Thyroid gland (tissue), 4 donors: Measurements from ENCODE around the gene AKT1S1. TPM values are rescaled to one million over a fixed set of nuclear protein-coding genes. Genes with fewer than 3 reads are reported as not detected.

ENCODE experiments used
- DNase-seq, 2 donors: peaks; one replicate each; pipeline ENCODE4 v3.0.0-alpha.2; 2019
- H3K27ac ChIP-seq, 3 donors: fragments of 200-600 bp; sonication (generic); 1 replicate in 2 of 3; 2 replicates in 1 of 3; pipeline ENCODE4 v1.5.1; 2016 to 2019; ENCODE audit warnings: mild to moderate bottlenecking in 1 of 3, moderate library complexity in 1 of 3
- H3K27me3 ChIP-seq: fragments of 200-600 bp; sonication (generic); one replicate; pipeline ENCODE4 v1.5.1; 2019
- H3K36me3 ChIP-seq, 2 donors: fragments of 200-600 bp; sonication (generic); one replicate each; pipeline ENCODE4 v1.5.1; 2016 to 2019
- H3K4me1 ChIP-seq, 2 donors: fragments of 200-600 bp; sonication (generic); one replicate each; pipeline ENCODE4 v1.5.1; 2017 to 2019
- H3K4me3 ChIP-seq, 3 donors: fragments of 200-600 bp; sonication (generic); replicated peaks in 1 of 3; 1 replicate in 2 of 3; 2 replicates in 1 of 3; pipeline ENCODE4 v1.5.1; 2016; ENCODE audit warnings: mild to moderate bottlenecking in 1 of 3
- H3K9me3 ChIP-seq: fragments of 200-600 bp; sonication (generic); one replicate; pipeline ENCODE4 v1.5.1; 2017
- CTCF ChIP-seq, 6 experiments: fragments of 200-600 bp in 3 of 6; fragments of 450-650 bp in 3 of 6; sonication (generic) in 3 of 6; IDR thresholded peaks; one replicate each; pipeline ENCODE4 v1.5.1; 2016 to 2019; ENCODE audit warnings: antibody characterized with exemption in 6 of 6, mild to moderate bottlenecking in 2 of 6, inconsistent platforms in 1 of 6, moderate library complexity in 1 of 6
- POLR2A ChIP-seq, 2 donors: fragments of 450-650 bp; IDR thresholded peaks; one replicate each; pipeline ENCODE4 v1.6.1; 2017; ENCODE audit warnings: antibody characterized with exemption in 2 of 2, mild to moderate bottlenecking in 2 of 2, moderate library complexity in 1 of 2
- WGBS, 2 donors: methylation state at CpG; one replicate each; pipeline ENCODE4 v1.1.5; 2017; 5-methylcytosine and 5-hydroxymethylcytosine counted together
- intact Hi-C: fragments of 100-400 bp; cut with DNase I; formaldehyde crosslinking; loops from one replicate; pipeline ENCODE4 v1.15.1; 2023
- total RNA-seq, 4 donors: library from RNA; depleted of rRNA; stranded (reverse); fragments of >200 nt; gene quantifications; one replicate each; pipeline ENCODE4 v1.2.3, GENCODE V29; 2016

AKT1S1 gene
- total RNA-seq, 4 donors from 2014 or later: 16.7 to 26.0 (median 21.5) TPM

- Histone ChIP-seq H3K27ac (peak overlapping the region; percentile 98 to 100 (median 98)), H3K36me3 (peaks cover 15 to 20% of the 10 kb centered on the region in 2 donors), H3K27me3 (no peaks in the 10 kb centered on the region), H3K4me1 (peaks cover 15 to 21% of the 10 kb centered on the region in 2 donors), H3K9me3 (no peaks in the 10 kb centered on the region), H3K4me3 (peak overlapping the region; percentile 65 to 99 (median 96))
- TF ChIP-seq CTCF (IDR thresholded peaks at IDR 0.05) (no peak), POLR2A (IDR thresholded peaks at IDR 0.05) (no peak)
- DNase-seq: peak; percentile 45 to 48
- 0% methylated on average over 8 to 27 of the region's 28 CpGs for WGBS, 2 donors
- intact Hi-C loops: loop anchor here (10.0 kb wide), 1 partner anchor 111 kb away; the partner anchor contains the start of genes AP2A1 and TSKS
Measured at GRCh38 chr19:49875857-49876421, 1.2 kb downstream of the AKT1S1 start.

GRCh38 chr19:49875177-49875576 is 2.0 kb downstream of the AKT1S1 start:
- Histone ChIP-seq H3K27ac (peak overlapping the region in 2 of 3 donors; percentile 98 to 100), H3K9me3 (no peaks in the 10 kb centered on the region), H3K4me3 (peak overlapping the region in 1 of 3 donors; percentile 96), H3K27me3 (no peaks in the 10 kb centered on the region), H3K4me1 (peaks cover 19 to 29% of the 10 kb centered on the region in 2 donors), H3K36me3 (peaks cover 9 to 12% of the 10 kb centered on the region in 2 donors)
- intact Hi-C loops: loop anchor here (10.0 kb wide), 1 partner anchor 110 kb away; the partner anchor contains the start of genes AP2A1 and TSKS
- WGBS, 2 donors: 85 to 86% methylated on average over 4 of the region's 4 CpGs
- TF ChIP-seq POLR2A (IDR thresholded peaks at IDR 0.05): no peak
- no peak for TF ChIP-seq CTCF (IDR thresholded peaks at IDR 0.05)
- DNase-seq: no peak

GRCh38 chr19:49874503-49875157 is 2.5 kb downstream of the AKT1S1 start:
- 95% methylated on average over 11 of the region's 11 CpGs for WGBS, 2 donors
- Histone ChIP-seq H3K27ac (no peak overlapping the region), H3K36me3 (peaks cover 7 to 8% of the 10 kb centered on the region in 2 donors), H3K4me1 (peaks cover 22 to 32% of the 10 kb centered on the region in 2 donors), H3K9me3 (no peaks in the 10 kb centered on the region), H3K27me3 (no peaks in the 10 kb centered on the region), H3K4me3 (no peak overlapping the region)
- TF ChIP-seq CTCF (IDR thresholded peaks at IDR 0.05) (no peak), POLR2A (IDR thresholded peaks at IDR 0.05) (no peak)
- no peak for DNase-seq
- intact Hi-C loops: loop anchor here (10.0 kb wide), 1 partner anchor 110 kb away; the partner anchor contains the start of genes AP2A1 and TSKS

GRCh38 chr19:49873834-49874233 is 3.3 kb downstream of the AKT1S1 start:
- no peak overlapping the region for H3K27ac ChIP-seq
- peaks cover 3 to 7% of the 10 kb centered on the region in 2 donors for H3K36me3 ChIP-seq
- 89 to 92% methylated on average over 10 of the region's 10 CpGs for WGBS, 2 donors
- H3K9me3 ChIP-seq: no peaks in the 10 kb centered on the region
- no peaks in the 10 kb centered on the region for H3K27me3 ChIP-seq
- H3K4me3 ChIP-seq: no peak overlapping the region
- TF ChIP-seq POLR2A (IDR thresholded peaks at IDR 0.05): no peak
- TF ChIP-seq CTCF (IDR thresholded peaks at IDR 0.05): no peak
- H3K4me1 ChIP-seq: peaks cover 25 to 35% of the 10 kb centered on the region in 2 donors
- DNase-seq: no peak
- intact Hi-C loops: loop anchor here (10.0 kb wide), 1 partner anchor 109 kb away; the partner anchor contains the start of genes AP2A1 and TSKS

- intact Hi-C loops: loop anchor here (10.0 kb wide), 1 partner anchor 108 kb away; the partner anchor contains the start of genes AP2A1 and TSKS
- H3K36me3 ChIP-seq: peaks cover 3 to 7% of the 10 kb centered on the region in 2 donors
- H3K27me3 ChIP-seq: no peaks in the 10 kb centered on the region
- 96% methylated on average over 6 to 29 of the region's 29 CpGs for WGBS, 2 donors
- TF ChIP-seq CTCF (IDR thresholded peaks at IDR 0.05) (no peak), POLR2A (IDR thresholded peaks at IDR 0.05) (no peak)
- no peak overlapping the region for H3K4me3 ChIP-seq
- no peak for DNase-seq
- H3K27ac ChIP-seq: no peak overlapping the region
- no peaks in the 10 kb centered on the region for H3K9me3 ChIP-seq
- peaks cover 27 to 36% of the 10 kb centered on the region in 2 donors for H3K4me1 ChIP-seq
Measured at GRCh38 chr19:49873129-49873521, 4.0 kb downstream of the AKT1S1 start.
